Thyroid gland (tissue), 4 donors: ENCODE data around the gene TRIM17.

Source experiments
- POLR2A ChIP-seq, 2 donors: fragments of 450-650 bp; IDR thresholded peaks; one replicate each; pipeline ENCODE4 v1.6.1; 2017; ENCODE audit warnings: antibody characterized with exemption in 2 of 2, mild to moderate bottlenecking in 2 of 2, moderate library complexity in 1 of 2
- TF ChIP-seq, protein P1 (sequence below), 6 experiments: fragments of 200-600 bp in 3 of 6; fragments of 450-650 bp in 3 of 6; sonication (generic) in 3 of 6; IDR thresholded peaks; one replicate each; pipeline ENCODE4 v1.5.1; 2016 to 2019; ENCODE audit warnings: antibody characterized with exemption in 6 of 6, mild to moderate bottlenecking in 2 of 6, inconsistent platforms in 1 of 6, moderate library complexity in 1 of 6

DNA sequence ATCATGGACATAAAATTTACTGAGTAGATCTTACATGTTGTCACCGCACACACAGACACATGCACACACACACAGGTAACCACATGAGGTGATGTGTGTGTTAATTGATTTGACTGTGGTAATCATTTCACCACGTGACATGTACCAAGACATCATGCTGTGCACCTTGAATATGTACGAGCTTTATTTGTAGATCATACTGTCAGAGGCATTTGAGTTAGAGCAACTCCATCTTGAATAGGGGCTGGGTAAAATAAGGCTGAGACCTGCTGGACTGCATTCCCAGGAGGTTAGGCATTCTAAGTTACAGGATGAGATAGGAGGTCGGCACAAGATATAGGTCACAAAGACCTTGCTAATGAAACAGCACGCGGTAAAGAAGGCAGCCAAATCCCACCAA lies 31.7 kb upstream of the TRIM17 start:
- TF ChIP-seq, protein P1, sequence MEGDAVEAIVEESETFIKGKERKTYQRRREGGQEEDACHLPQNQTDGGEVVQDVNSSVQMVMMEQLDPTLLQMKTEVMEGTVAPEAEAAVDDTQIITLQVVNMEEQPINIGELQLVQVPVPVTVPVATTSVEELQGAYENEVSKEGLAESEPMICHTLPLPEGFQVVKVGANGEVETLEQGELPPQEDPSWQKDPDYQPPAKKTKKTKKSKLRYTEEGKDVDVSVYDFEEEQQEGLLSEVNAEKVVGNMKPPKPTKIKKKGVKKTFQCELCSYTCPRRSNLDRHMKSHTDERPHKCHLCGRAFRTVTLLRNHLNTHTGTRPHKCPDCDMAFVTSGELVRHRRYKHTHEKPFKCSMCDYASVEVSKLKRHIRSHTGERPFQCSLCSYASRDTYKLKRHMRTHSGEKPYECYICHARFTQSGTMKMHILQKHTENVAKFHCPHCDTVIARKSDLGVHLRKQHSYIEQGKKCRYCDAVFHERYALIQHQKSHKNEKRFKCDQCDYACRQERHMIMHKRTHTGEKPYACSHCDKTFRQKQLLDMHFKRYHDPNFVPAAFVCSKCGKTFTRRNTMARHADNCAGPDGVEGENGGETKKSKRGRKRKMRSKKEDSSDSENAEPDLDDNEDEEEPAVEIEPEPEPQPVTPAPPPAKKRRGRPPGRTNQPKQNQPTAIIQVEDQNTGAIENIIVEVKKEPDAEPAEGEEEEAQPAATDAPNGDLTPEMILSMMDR (IDR thresholded peaks at IDR 0.05), result no peak
- TF ChIP-seq POLR2A (IDR thresholded peaks at IDR 0.05), result no peak
